ENCODE measurements around the gene NUB1.
A peak's percentile ranks its signal among the peaks of the same experiment; 100 is the strongest.

Gene NUB1

GRCh38 chr7:151408839-151409666, 67.4 kb downstream of the NUB1 start:
- Histone ChIP-seq H3K27ac (peak overlapping the region in 4 of 11 experiments; percentile 4 to 57 (median 22); a peak in 4 of 22 replicates), H3K4me3 (peak overlapping the region; percentile 41 to 66 (median 56)), H3K9me3 (replicated peaks in 1 of 11) (no peaks in the 10 kb centered on the region), H3K27me3 (peaks cover 80 to 95% (median 89%) of the 10 kb centered on the region in 11 experiments), H3K9ac (peak overlapping the region in 9 of 11 experiments; percentile 27 to 71 (median 53); a peak in 14 of 22 replicates), H4K20me1 (peaks cover 0 to 65% (median 22%) of the 10 kb centered on the region in 11 experiments; a peak in 13 of 22 replicates), H3K4me2 (peak overlapping the region; percentile 85 to 96 (median 91)), H3K4me1 (peaks cover 45 to 64% (median 56%) of the 10 kb centered on the region in 10 experiments), H3K36me3 (no peaks in the 10 kb centered on the region)
- no peak for TF ChIP-seq Cebpa-rat (IDR thresholded peaks at IDR 0.05)

GRCh38 chr7:151409667-151410404, 68.2 kb downstream of the NUB1 start, which contains the start of gene WDR86:
TSS of gene WDR86 (minus strand) at chr7:151410038. CDS start at chr7:151409589, 449 bp downstream.
- Histone ChIP-seq H3K9ac (peak within 1 kb of the TSS in 10 of 11 experiments; percentile 27 to 71 (median 52); a peak in 16 of 22 replicates), H3K4me2 (peak within 1 kb of the TSS; percentile 85 to 96 (median 91)), H3K27ac (peak within 1 kb of the TSS in 4 of 11 experiments; percentile 4 to 57 (median 22); a peak in 4 of 22 replicates), H3K4me1 (peaks cover 37 to 56% (median 48%) of the 10 kb centered on the region in 10 experiments), H4K20me1 (peaks cover 0 to 58% (median 22%) of the 10 kb centered on the region in 11 experiments; a peak in 13 of 22 replicates), H3K36me3 (no peaks in the 10 kb centered on the region), H3K4me3 (peak within 1 kb of the TSS; percentile 41 to 66 (median 56)), H3K27me3 (peaks cover 80 to 97% (median 92%) of the 10 kb centered on the region in 11 experiments), H3K9me3 (replicated peaks in 1 of 11) (no peaks in the 10 kb centered on the region)
- TF ChIP-seq Cebpa-rat (IDR thresholded peaks at IDR 0.05), result no peak

GRCh38 chr7:151410405-151411390, 69.1 kb downstream of the NUB1 start:
- H3K27me3 ChIP-seq, result peaks cover 80 to 89% (median 84%) of the 10 kb centered on the region in 11 experiments
- H3K4me3 ChIP-seq, result peak overlapping the region; percentile 41 to 66 (median 56)

DNA sequence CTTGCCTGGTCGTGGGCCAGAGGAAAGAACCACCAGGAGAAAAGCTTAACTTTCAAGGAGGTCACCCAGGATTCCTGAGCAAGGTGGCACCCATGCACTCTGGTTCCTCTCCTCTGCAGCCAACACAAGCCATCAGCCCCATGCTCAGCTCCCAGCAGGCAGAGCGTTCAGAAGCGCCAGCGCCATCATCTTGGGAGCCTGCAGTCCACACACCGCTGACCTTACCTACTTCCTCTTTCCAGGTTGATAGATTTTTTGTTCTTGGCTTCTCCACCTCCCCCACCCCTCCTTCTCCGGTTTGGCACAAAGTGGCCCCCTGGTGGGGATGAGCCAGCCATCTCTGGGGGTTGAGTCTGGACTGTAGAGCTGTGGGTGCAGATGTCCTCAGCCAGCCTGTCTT, 69.9 kb downstream of the NUB1 start:
- Histone ChIP-seq H3K4me2 (peak overlapping the region in 10 of 11 experiments; percentile 85 to 96 (median 92); a peak in 14 of 22 replicates), H3K27me3 (peaks cover 72 to 81% (median 75%) of the 10 kb centered on the region in 11 experiments), H3K9me3 (replicated peaks in 1 of 11) (no peaks in the 10 kb centered on the region), H3K9ac (no peak overlapping the region), H4K20me1 (peaks cover 0 to 41% (median 22%) of the 10 kb centered on the region in 11 experiments; a peak in 13 of 22 replicates), H3K4me3 (0 out of 20 replicates have a peak overlapping the region, but pooled peaks of 1 of the 10 experiments have one; percentile 55), H3K27ac (no peak overlapping the region), H3K4me1 (peaks cover 34 to 52% (median 41%) of the 10 kb centered on the region in 10 experiments), H3K36me3 (no peaks in the 10 kb centered on the region)
- TF ChIP-seq Cebpa-rat (IDR thresholded peaks at IDR 0.05), result no peak

More at GRCh38 chr7:151410405-151411390, 69.1 kb downstream of the NUB1 start:
- Histone ChIP-seq H3K4me2 (peak overlapping the region; percentile 85 to 96 (median 91)), H3K4me1 (peaks cover 32 to 52% (median 43%) of the 10 kb centered on the region in 10 experiments), H3K9me3 (replicated peaks in 1 of 11) (no peaks in the 10 kb centered on the region), H3K27ac (no peak overlapping the region), H3K9ac (peak overlapping the region in 10 of 11 experiments; percentile 4 to 71 (median 52); a peak in 12 of 22 replicates), H3K36me3 (no peaks in the 10 kb centered on the region), H4K20me1 (peaks cover 0 to 49% (median 22%) of the 10 kb centered on the region in 11 experiments; a peak in 13 of 22 replicates)
- no peak for TF ChIP-seq Cebpa-rat (IDR thresholded peaks at IDR 0.05)

DNA sequence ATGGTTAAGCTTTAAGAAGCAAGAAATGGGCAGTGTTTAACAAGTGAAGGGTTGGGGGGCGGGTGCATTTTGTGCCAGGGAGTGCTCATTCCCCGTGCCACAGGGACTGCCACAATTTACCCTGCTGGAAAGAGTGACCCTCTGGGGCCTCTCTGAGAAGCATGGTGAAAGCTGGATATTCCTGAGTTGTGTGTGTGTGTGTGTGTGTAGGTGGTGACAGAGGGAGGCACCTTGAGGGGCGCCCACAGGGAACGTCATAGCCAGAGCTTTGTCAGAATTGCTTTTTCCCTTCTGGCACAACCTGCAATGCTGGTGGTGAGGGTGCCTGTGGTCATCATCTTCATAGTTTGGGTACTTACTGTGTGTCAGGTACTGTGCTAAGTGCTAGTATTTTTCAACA, 70.7 kb downstream of the NUB1 start:
- Histone ChIP-seq H3K36me3 (no peaks in the 10 kb centered on the region), H3K9me3 (replicated peaks in 1 of 11) (no peaks in the 10 kb centered on the region), H3K27ac (no peak overlapping the region), H3K9ac (no peak overlapping the region), H3K27me3 (peaks cover 65 to 73% (median 68%) of the 10 kb centered on the region in 11 experiments), H3K4me2 (no peak overlapping the region), H3K4me1 (peaks cover 34 to 51% (median 41%) of the 10 kb centered on the region in 10 experiments), H4K20me1 (peaks cover 0 to 41% (median 22%) of the 10 kb centered on the region in 11 experiments; a peak in 13 of 22 replicates), H3K4me3 (no peak overlapping the region)
- no peak for TF ChIP-seq Cebpa-rat (IDR thresholded peaks at IDR 0.05)

DNA sequence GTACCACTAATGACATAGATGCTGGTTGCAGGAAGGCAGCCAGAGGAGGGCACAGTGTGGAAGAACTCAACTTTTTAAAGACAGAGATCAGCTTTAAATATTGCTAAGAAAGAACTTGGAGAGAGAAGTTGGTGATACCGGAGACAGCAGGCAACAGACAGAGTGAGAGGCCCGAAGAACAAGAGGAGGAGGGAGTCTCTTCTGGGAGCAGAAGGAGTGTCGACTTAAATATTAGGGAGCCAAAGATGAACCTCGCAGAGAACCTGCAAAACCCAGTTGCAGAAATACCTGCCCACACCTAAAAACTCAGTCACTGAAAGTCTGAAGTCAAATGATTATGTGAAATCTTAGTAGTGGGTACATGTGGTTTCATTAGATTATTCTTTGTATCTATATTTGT, 71.6 kb downstream of the NUB1 start:
- H3K36me3 ChIP-seq, result no peaks in the 10 kb centered on the region
- H3K9ac ChIP-seq, result no peak overlapping the region
- no peak overlapping the region for H3K4me3 ChIP-seq
- peaks cover 0 to 40% (median 22%) of the 10 kb centered on the region in 11 experiments; a peak in 13 of 22 replicates for H4K20me1 ChIP-seq
- peaks cover 0 to 4% (median 0%) of the 10 kb centered on the region in 11 experiments; a peak in 1 of 22 replicates for H3K9me3 ChIP-seq (replicated peaks in 1 of 11)
- no peak overlapping the region for H3K4me2 ChIP-seq
- H3K27me3 ChIP-seq, result peaks cover 55 to 64% (median 59%) of the 10 kb centered on the region in 11 experiments
- TF ChIP-seq Cebpa-rat (IDR thresholded peaks at IDR 0.05), result no peak
- peaks cover 34 to 50% (median 41%) of the 10 kb centered on the region in 10 experiments for H3K4me1 ChIP-seq
- H3K27ac ChIP-seq, result no peak overlapping the region

DNA sequence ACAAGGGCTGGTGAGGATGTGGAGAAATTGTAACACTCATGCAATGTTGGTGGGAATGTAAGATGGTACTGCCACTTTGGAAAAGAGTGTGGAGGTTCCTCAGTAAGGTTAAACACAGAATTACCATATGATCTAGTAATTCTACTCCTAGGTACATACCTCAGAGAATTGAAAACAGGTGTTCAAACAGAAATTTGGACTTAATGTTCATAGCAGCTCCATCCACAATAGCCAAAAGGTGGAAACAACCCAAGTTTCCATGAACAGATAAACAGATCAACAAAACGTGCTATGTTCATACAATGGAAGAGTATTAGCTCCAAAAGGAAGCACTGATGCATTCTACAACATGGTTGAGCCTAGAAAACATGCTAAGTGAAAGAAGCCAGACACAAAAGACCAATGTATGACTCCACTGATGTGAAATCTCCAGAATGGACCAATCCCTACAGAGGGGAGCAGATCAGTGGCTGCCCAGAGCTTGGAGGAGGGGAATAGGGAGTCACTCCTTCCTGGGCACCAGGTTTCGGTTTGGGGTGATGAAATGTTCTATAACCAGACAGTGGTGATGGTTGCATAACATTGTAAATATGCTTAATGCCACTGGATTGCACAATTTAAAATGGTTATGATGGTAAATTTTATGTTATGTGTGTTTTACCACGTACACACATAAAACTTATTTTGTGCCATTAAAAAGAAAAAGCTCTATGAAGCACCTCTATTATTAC, 73.9 kb downstream of the NUB1 start:
- peaks cover 0 to 18% (median 8%) of the 10 kb centered on the region in 11 experiments; a peak in 13 of 22 replicates for H4K20me1 ChIP-seq
- H3K27ac ChIP-seq, result peak overlapping the region in 2 of 11 experiments; percentile 28 to 48; a peak in 2 of 22 replicates
- peak in 7 of 11 experiments; percentile 19 to 62 (median 31); a peak in 6 of 22 replicates for TF ChIP-seq Cebpa-rat (IDR thresholded peaks at IDR 0.05)
- no peak overlapping the region for H3K9ac ChIP-seq
- peak overlapping the region in 9 of 11 experiments; percentile 2 to 63 (median 34); a peak in 12 of 22 replicates for H3K4me2 ChIP-seq
- peaks cover 18 to 26% (median 19%) of the 10 kb centered on the region in 11 experiments for H3K9me3 ChIP-seq (replicated peaks in 1 of 11)
- peaks cover 14 to 27% (median 20%) of the 10 kb centered on the region in 10 experiments for H3K4me1 ChIP-seq
- no peaks in the 10 kb centered on the region for H3K36me3 ChIP-seq
- peaks cover 32 to 41% (median 36%) of the 10 kb centered on the region in 11 experiments for H3K27me3 ChIP-seq
- H3K4me3 ChIP-seq, result no peak overlapping the region

All from BLaER1 treated with 17β-estradiol and CSF1 and Interleukin-3, amounts not matched to agents 10 nM and 100 nM (cell line).